ENCODE measurements around the gene MOV10.

MOV10 gene

DNA sequence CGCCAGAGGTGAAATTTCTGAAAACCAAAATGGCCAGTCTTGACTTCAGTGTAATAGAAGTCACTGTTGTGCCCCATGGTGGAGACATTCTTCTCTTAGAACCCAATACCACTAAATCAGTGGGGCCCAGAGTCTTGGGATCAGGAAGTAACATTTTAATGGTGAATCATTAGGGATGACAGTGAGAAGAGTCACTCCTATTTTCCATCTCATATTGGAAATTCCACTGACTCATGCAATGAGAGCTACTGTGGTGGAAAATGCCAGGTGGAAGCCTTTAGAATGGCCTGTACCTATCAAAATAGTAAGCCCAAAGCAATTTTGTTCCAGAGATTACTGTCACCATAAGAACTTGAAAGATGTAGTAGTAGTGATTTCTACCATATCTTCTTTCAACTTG lies 61.3 kb downstream of the MOV10 start:
- Histone ChIP-seq H3K36me3 (replicated peaks; ENCODE audit: insufficient read depth, low read length) (no peaks in the 10 kb centered on the region), H2AFZ (ENCODE audit: low read length) (no peak overlapping the region), H3K9me2 (replicated peaks; ENCODE audit: insufficient read depth, low read length) (no peaks in the 10 kb centered on the region), H3K27me3 (replicated peaks; ENCODE audit: insufficient read depth, low read length) (no peaks in the 10 kb centered on the region; the same call in 1 of the 2 replicates), H4K20me1 (ENCODE audit: insufficient read depth, low read length) (no peaks in the 10 kb centered on the region), H3K4me3 (ENCODE audit: low read length) (no peak overlapping the region), H3F3A (ENCODE audit: insufficient read depth, low read length) (no peaks in the 10 kb centered on the region), H3K79me2 (ENCODE audit: low read length) (no peaks in the 10 kb centered on the region), H3K27ac (ENCODE audit: low read length) (no peak overlapping the region), H3K4me1 (ENCODE audit: low read length) (no peaks in the 10 kb centered on the region), H3K9me3 (replicated peaks; ENCODE audit: insufficient read depth, low read length) (no peaks in the 10 kb centered on the region), H3K4me2 (ENCODE audit: low read depth, low read length) (no peak overlapping the region), H3K9ac (ENCODE audit: low read length) (no peak overlapping the region)
- DNase-seq = no peak
- TF ChIP-seq EZH2 (optimal IDR thresholded peaks at IDR 0.05; ENCODE audit: low read depth, low read length) (no peak), EZH2phosphoT487 (IDR thresholded peaks at IDR 0.05; ENCODE audit: low read length) (no peak)
- TF ChIP-seq, protein P1, sequence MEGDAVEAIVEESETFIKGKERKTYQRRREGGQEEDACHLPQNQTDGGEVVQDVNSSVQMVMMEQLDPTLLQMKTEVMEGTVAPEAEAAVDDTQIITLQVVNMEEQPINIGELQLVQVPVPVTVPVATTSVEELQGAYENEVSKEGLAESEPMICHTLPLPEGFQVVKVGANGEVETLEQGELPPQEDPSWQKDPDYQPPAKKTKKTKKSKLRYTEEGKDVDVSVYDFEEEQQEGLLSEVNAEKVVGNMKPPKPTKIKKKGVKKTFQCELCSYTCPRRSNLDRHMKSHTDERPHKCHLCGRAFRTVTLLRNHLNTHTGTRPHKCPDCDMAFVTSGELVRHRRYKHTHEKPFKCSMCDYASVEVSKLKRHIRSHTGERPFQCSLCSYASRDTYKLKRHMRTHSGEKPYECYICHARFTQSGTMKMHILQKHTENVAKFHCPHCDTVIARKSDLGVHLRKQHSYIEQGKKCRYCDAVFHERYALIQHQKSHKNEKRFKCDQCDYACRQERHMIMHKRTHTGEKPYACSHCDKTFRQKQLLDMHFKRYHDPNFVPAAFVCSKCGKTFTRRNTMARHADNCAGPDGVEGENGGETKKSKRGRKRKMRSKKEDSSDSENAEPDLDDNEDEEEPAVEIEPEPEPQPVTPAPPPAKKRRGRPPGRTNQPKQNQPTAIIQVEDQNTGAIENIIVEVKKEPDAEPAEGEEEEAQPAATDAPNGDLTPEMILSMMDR (IDR thresholded peaks at IDR 0.05; ENCODE audit: low read length) = no peak

- Histone ChIP-seq H3K9me3 (replicated peaks; ENCODE audit: insufficient read depth, low read length) (no peaks in the 10 kb centered on the region), H3K27ac (ENCODE audit: low read length) (no peak overlapping the region), H3K9me2 (replicated peaks; ENCODE audit: insufficient read depth, low read length) (no peaks in the 10 kb centered on the region), H3K27me3 (replicated peaks; ENCODE audit: insufficient read depth, low read length) (no peaks in the 10 kb centered on the region; the same call in 1 of the 2 replicates), H3K79me2 (ENCODE audit: low read length) (no peaks in the 10 kb centered on the region), H3K4me2 (ENCODE audit: low read depth, low read length) (no peak overlapping the region), H4K20me1 (ENCODE audit: insufficient read depth, low read length) (no peaks in the 10 kb centered on the region), H2AFZ (ENCODE audit: low read length) (no peak overlapping the region), H3K4me1 (ENCODE audit: low read length) (no peaks in the 10 kb centered on the region), H3K9ac (ENCODE audit: low read length) (no peak overlapping the region), H3K36me3 (replicated peaks; ENCODE audit: insufficient read depth, low read length) (no peaks in the 10 kb centered on the region), H3F3A (ENCODE audit: insufficient read depth, low read length) (no peaks in the 10 kb centered on the region), H3K4me3 (ENCODE audit: low read length) (no peak overlapping the region)
- TF ChIP-seq EZH2 (optimal IDR thresholded peaks at IDR 0.05; ENCODE audit: low read depth, low read length) = no peak
- no peak for TF ChIP-seq EZH2phosphoT487 (IDR thresholded peaks at IDR 0.05; ENCODE audit: low read length)
- TF ChIP-seq, protein P1 (IDR thresholded peaks at IDR 0.05; ENCODE audit: low read length) = no peak
- no peak for DNase-seq
Observed at GRCh38 chr1:112737573-112737972, 63.1 kb downstream of the MOV10 start.

DNA sequence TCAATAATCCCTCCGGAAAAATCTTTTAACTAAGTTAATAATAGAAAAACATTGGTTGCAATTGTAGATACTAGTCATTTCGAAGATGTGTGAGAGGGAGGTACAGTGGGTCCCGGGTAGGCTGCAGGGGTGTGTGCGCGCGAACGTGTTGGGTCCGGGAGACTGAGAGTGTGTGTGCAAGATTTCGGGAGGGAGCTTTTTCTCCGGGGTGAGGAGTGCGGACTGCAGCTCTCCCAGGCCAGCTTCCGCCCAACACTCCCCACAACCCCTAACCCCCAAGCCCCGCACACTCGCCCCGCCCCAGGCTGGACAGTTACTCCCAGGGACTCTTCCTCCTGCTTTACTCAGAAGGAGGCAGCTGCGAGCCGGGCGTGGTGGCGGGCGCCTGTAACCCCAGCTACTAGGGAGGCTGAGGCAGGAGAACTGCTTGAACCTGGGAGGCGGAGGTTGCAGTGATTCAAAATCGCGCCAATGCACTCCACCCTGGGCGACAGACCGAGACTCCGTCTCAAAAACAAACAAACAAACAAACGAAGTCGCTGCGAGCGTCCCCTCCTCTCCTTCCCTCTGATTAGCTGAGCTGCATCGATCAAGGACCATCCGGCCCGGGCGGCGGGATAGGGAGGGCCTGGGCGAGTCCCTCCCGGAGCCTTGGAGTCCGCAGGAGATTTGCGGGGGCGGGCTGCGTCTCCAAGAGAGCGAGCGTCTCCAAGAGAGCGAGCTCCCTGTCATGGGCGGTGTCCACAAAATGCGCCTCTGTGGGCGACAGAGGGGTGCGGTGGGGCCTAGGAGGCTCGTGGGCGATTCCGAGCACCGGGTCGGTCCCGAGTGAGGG lies 68.9 kb downstream of the MOV10 start:
- H3K9ac ChIP-seq (ENCODE audit: low read length) = no peak overlapping the region

More for the DNA sequence above, 68.9 kb downstream of the MOV10 start:
- Histone ChIP-seq H3K36me3 (replicated peaks; ENCODE audit: insufficient read depth, low read length) (no peaks in the 10 kb centered on the region), H3K9me3 (replicated peaks; ENCODE audit: insufficient read depth, low read length) (no peaks in the 10 kb centered on the region), H3F3A (ENCODE audit: insufficient read depth, low read length) (no peaks in the 10 kb centered on the region), H3K27me3 (replicated peaks; ENCODE audit: insufficient read depth, low read length) (no peaks in the 10 kb centered on the region), H2AFZ (ENCODE audit: low read length) (no peak overlapping the region), H3K4me3 (ENCODE audit: low read length) (no peak overlapping the region), H3K4me1 (ENCODE audit: low read length) (no peaks in the 10 kb centered on the region), H4K20me1 (ENCODE audit: insufficient read depth, low read length) (no peaks in the 10 kb centered on the region), H3K4me2 (ENCODE audit: low read depth, low read length) (no peak overlapping the region), H3K27ac (ENCODE audit: low read length) (no peak overlapping the region), H3K79me2 (ENCODE audit: low read length) (no peaks in the 10 kb centered on the region), H3K9me2 (replicated peaks; ENCODE audit: insufficient read depth, low read length) (no peaks in the 10 kb centered on the region)
- DNase-seq = no peak
- TF ChIP-seq EZH2phosphoT487 (IDR thresholded peaks at IDR 0.05; ENCODE audit: low read length) = no peak
- no peak for TF ChIP-seq EZH2 (optimal IDR thresholded peaks at IDR 0.05; ENCODE audit: low read depth, low read length)
- TF ChIP-seq, protein P1 (IDR thresholded peaks at IDR 0.05; ENCODE audit: low read length) = no peak
